GM21515 (cell line): Measurements from ENCODE around the gene GAST.
"Not testable (repeated sequence)": the region's sequence is repeated elsewhere in the genome, so short reads cannot be mapped to it uniquely, and the experiment has no call there.

Experiments
- ATAC-seq: cut with Tn5 transposase; IDR thresholded peaks from one replicate; pipeline ENCODE4 v1.9.1; 2021; ENCODE audit not compliant: unreplicated experiment

GAST gene

GRCh38 chr17:41711669-41712400 lies at the start of gene GAST:
GAST (plus strand) TSS chr17:41712331; CDS start chr17:41715437, 3,106 bp downstream.
- no peak for ATAC-seq

DNA sequence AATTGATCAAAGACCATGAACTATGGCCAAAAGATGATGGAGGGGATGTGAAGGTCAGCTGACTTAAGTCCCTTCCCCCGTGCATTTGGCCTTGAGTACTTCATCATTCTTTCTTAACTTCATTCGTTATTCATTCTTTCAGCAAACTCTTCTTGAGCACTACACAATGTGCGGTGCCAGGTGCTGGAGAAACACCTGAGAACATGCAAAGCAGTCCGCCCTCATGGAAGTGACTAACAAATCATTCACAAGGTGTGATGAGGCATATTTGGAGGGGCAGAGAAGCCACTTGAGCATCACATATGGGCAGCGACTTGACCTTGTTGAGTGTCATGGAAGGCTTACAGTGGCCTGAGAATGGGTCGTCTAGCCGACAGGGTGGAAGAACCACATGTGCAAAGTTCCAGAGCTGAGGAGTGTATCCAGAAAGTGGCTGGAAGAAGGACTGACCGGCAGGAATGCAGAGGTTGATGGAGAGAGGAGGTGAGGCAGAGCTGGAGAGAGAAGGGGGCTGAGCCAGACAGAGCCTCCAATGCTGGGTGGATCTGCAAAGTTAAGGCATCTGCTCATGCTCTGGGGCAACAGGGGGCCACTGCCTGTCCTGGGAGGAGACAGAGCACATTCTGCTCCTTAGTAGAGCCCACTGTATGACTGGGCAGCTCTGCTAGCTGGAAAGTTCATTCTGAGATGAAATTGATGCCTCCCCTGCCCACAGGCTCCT lies 48.5 kb upstream of the GAST start:
- no peak for ATAC-seq

- ATAC-seq: no peak
These were observed 48.0 kb upstream of the GAST start for GRCh38 chr17:41664172-41664457.

GRCh38 chr17:41664587-41665565 lies 47.3 kb upstream of the GAST start:
- ATAC-seq: no peak

- ATAC-seq: peak; percentile 61
These were observed 46.4 kb upstream of the GAST start for GRCh38 chr17:41665566-41666236.

DNA sequence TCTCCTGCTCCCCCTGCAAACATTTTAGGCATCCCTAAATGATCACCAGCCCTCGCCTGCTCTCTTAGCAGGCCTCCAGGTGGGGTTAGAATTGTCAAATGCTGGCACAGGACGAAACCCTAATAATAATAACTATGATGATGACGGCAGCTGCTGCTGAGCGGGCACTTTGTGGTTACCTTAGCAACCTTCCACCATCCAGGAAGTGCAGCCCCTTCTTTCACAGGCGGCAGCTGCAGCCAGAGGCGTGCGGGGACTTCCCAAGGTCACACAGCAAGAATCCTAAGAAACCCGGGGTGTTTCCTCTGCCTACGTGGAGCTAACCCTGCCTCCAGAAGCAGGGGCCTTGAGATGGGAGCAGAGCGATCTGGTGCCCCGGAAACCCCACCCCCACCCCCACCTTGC lies 45.9 kb upstream of the GAST start:
- ATAC-seq: peak; percentile 36

- ATAC-seq: peak; percentile 49
These were observed 45.3 kb upstream of the GAST start for GRCh38 chr17:41666708-41667279.

DNA sequence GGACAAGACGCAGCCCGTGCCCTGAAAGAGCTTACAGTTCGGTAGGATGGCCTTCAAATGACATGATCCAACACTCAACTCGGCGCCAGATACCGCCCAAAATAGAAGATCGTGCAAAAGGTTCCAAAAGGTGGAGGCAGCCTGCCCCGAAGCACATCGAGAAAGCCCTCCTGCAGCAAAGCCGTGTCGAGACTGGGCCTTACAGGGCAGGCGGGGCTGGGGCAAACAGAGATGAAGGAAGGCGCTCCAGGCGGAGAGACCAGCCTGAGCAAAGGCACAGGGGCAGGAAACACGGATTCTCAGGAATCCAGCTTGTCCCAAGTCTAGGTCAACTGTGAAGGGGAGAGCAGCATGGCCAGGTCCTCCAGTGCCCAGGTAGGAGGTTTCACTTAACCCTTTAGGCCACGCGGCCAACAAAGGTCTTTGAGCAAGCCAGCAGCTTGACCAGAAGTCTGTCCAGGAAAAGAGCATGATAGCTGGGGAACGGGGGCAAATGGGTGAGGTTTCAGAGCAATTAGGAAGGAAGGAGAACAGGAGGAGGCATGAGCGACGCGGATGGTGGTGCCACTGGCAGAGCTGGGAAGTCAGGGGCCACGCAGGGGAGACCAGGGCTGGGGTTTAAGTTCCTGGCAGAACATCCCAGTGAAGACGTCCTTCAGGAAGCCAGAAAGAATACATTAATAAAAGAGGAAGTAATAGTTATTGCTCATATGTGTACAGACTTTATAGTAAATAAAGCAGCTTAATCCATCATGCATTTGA lies 44.7 kb upstream of the GAST start:
- ATAC-seq: no peak

DNA sequence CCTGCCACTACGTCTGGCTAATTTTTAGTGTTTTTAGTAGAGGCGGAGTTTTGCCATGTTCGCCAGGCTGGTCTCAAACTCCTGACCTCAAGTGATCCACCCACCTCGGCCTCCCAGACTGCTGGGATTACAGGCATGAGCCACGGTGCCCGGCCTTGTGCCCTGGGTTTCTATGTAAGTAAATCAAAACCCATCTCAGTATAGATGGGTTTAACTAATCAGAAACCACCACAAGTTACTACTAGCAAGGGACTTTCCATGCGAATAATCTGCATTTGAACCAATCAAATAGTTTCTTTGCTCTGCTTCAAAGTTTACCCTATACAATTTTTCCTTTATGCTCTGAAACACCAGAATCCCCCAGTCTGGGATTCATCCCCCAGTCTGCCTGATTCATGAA lies 40.0 kb upstream of the GAST start:
- no peak for ATAC-seq

GRCh38 chr17:41675157-41676057 lies 36.7 kb upstream of the GAST start:
- not testable (repeated sequence) for ATAC-seq

- no peak for ATAC-seq
These were observed 36.1 kb upstream of the GAST start for GRCh38 chr17:41676058-41676419.

- ATAC-seq: peak; percentile 20
These were observed 33.7 kb upstream of the GAST start for GRCh38 chr17:41678411-41678906.

- peak; percentile 45 for ATAC-seq
These were observed 33.0 kb upstream of the GAST start for GRCh38 chr17:41678907-41679739.

- no peak for ATAC-seq
These were observed 32.2 kb upstream of the GAST start for GRCh38 chr17:41679740-41680425.

DNA sequence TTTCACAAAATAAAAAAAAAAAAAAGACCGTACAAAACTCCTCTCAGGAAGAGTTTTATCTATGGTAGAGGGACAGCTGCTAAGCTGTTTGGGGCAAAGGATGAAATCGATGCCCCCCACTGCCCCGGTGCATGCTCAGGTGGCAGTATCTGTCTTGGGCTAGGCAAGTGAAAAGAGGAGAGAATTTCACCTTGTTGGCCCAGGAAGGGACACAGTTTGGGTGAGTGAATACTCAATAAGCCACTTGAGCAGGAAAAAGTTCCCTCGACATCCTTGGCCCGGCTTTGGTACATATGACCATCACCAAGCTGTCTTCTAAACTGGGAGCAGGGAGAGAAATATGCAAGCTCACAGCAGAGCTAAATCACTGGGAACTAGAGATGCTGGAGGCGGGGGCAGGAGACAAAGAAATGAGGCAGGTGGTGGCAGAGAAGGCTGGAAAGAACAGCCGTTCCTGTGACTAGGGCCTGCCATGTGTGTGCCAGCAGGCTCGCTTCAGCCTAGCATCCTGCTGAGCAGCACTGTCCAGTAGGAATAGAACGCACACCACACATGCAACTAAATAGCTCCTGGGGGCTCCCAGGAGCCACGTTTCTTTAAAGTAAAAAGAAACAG lies 31.6 kb upstream of the GAST start:
- no peak for ATAC-seq

DNA sequence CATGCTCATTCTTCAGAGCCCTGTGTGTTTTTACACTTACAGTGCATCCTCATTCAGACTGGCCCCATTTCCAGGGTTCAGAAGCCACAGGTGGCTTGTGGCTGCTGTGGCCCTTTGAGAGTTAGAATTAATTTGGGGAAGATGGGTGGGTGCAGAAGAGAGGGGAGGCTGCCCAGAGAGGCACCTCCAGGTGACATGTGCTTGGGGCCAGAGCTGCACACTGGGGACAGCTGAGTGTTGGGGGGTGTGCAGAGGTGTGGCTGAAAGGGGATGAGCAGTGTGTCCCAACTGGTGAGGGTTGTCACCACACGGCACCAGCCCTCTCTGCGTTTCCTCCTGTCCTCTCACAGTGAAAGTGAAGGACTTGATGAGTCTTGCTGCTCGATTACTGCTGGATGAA lies 30.4 kb upstream of the GAST start:
- no peak for ATAC-seq

- ATAC-seq: no peak
These were observed 29.5 kb upstream of the GAST start for GRCh38 chr17:41682631-41683030.
